ENCODE data around the gene PRR35. TPM values are rescaled to one million over a fixed set of nuclear protein-coding genes. Genes with fewer than 3 reads are reported as not detected.

The PRR35 gene
- total and polyA plus RNA-seq, 2 donors (not counting 3 experiments of a cell fraction or from before 2014, with no cell fraction given), result not detected

- CTCF ChIA-PET, result no interaction called here
- FAIRE-seq, result no peak
These were observed 3.0 kb downstream of the PRR35 start for GRCh38 chr16:563072-563644.

More at GRCh38 chr16:563072-563644, 3.0 kb downstream of the PRR35 start:
- no peak overlapping the region for H2AFZ ChIP-seq (ENCODE audit: low read depth, low read length)
- intact Hi-C loops (cut with micrococcal nuclease), result no loop called here
- H3K9me3 ChIP-seq (replicated peaks; ENCODE audit: control insufficient read depth, insufficient read depth, low read length), result no peaks in the 10 kb centered on the region
- H3K4me2 ChIP-seq (ENCODE audit: insufficient read depth, low read length), result no peak overlapping the region
- TF ChIP-seq EZH2 (IDR thresholded peaks at IDR 0.05; ENCODE audit: borderline replicate concordance, low read depth, low read length, severe bottlenecking), result no peak
- TF ChIP-seq POLR2A (IDR thresholded peaks at IDR 0.05; ENCODE audit: low read depth, low read length), result no peak
- no peak for TF ChIP-seq CTCF (IDR thresholded peaks at IDR 0.05; ENCODE audit: extremely low read depth in 1 of 2, insufficient read depth in 1 of 2, low read depth in 1 of 2, low read length in 2 of 2)
- TF ChIP-seq MYC (IDR thresholded peaks at IDR 0.05; ENCODE audit: low read depth, low read length), result no peak
- no peak for TF ChIP-seq GATA2 (IDR thresholded peaks at IDR 0.05; ENCODE audit: insufficient read depth, insufficient read length, low read depth, low read length)
- TF ChIP-seq POLR2AphosphoS5 (IDR thresholded peaks at IDR 0.05; ENCODE audit: insufficient read depth, low read depth, low read length), result no peak
- TF ChIP-seq MAX (IDR thresholded peaks at IDR 0.05; ENCODE audit: insufficient read depth, insufficient read length), result no peak
- no peak for TF ChIP-seq FOS (IDR thresholded peaks at IDR 0.05; ENCODE audit: borderline replicate concordance, insufficient read depth, low read length)
- TF ChIP-seq JUN (IDR thresholded peaks at IDR 0.05; ENCODE audit: borderline replicate concordance, insufficient read depth, insufficient read length, low read depth), result no peak
- H3K9me1 ChIP-seq (replicated peaks; ENCODE audit: control insufficient read depth, extremely low read depth, insufficient read depth, low read length), result no peaks in the 10 kb centered on the region
- H3K36me3 ChIP-seq (ENCODE audit: control insufficient read depth in 2 of 2, extremely low read depth in 1 of 2, insufficient read depth in 2 of 2, low read length in 2 of 2), result no peaks in the 10 kb centered on the region
- no TSS peak for BruUV-seq (replicated peaks)
- DNase-seq (ENCODE audit: low read depth, low spot score), result no peak
- H3K4me3 ChIP-seq (replicated peaks in 1 of 3; ENCODE audit: insufficient read depth in 1 of 3, low read depth in 1 of 3, low read length in 3 of 3), result no peak overlapping the region
- peaks cover 14 to 19% of the 10 kb centered on the region in 2 experiments for H3K27me3 ChIP-seq (ENCODE audit: control insufficient read depth in 2 of 2, insufficient read depth in 2 of 2, low read length in 2 of 2)
- POLR2A ChIA-PET, result no interaction called here
- H3K9ac ChIP-seq (replicated peaks; ENCODE audit: extremely low read depth, insufficient read depth, low read length), result no peak overlapping the region
- dilution Hi-C loops (cut with MboI; ENCODE audit: extremely low pct_ligation_motif_present, low sequenced_read_pairs), result no loop called here
- no peak overlapping the region for H3K27ac ChIP-seq (ENCODE audit: insufficient read depth, low read depth, low read length)
- H3K4me1 ChIP-seq (ENCODE audit: control insufficient read depth, extremely low read depth, insufficient read depth, low read length), result peaks cover 12% of the 10 kb centered on the region
- no peaks in the 10 kb centered on the region for H4K20me1 ChIP-seq (replicated peaks; ENCODE audit: control insufficient read depth, extremely low read depth, insufficient read depth, low read length)
- H3K79me2 ChIP-seq (ENCODE audit: control insufficient read depth, insufficient read depth, low read length), result no peaks in the 10 kb centered on the region

All from endothelial cell of umbilical vein (primary cell).